ENCODE measurements around the gene TEX12.

TEX12 gene

GRCh38 chr11:112213753-112214152, 46.6 kb downstream of the TEX12 start:
- no peak for DNase-seq

- DNase-seq, result no peak
Measured at GRCh38 chr11:112215621-112216020, 48.4 kb downstream of the TEX12 start.

GRCh38 chr11:112216561-112217105, 49.5 kb downstream of the TEX12 start:
- no peak for DNase-seq

GRCh38 chr11:112219476-112220232, 52.5 kb downstream of the TEX12 start:
- no peak for DNase-seq

GRCh38 chr11:112221274-112221835, 54.2 kb downstream of the TEX12 start:
- no peak for DNase-seq
